WI38 (cell line): ENCODE results near the gene ABRACL.

Source experiments
- H3K4me3 ChIP-seq: 2 replicates; pipeline ENCODE4 v1.5.1; 2011; ENCODE audit warnings: low read depth, mild to moderate bottlenecking, control low read depth, low read length
- CTCF ChIP-seq: IDR thresholded peaks from 2 replicates; pipeline ENCODE4 v1.5.1; 2012; ENCODE audit warnings: low read depth, mild to moderate bottlenecking, control low read depth, low read length

ABRACL gene, protein sequence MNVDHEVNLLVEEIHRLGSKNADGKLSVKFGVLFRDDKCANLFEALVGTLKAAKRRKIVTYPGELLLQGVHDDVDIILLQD

GRCh38 chr6:139028658-139029469, at the start of gene ABRACL:
Gene ABRACL (plus strand): TSS chr6:139028745. CDS start chr6:139034161, 5,416 bp downstream.
- H3K4me3 ChIP-seq: peak within 1 kb of the TSS; percentile 90
- no peak for TF ChIP-seq CTCF

DNA sequence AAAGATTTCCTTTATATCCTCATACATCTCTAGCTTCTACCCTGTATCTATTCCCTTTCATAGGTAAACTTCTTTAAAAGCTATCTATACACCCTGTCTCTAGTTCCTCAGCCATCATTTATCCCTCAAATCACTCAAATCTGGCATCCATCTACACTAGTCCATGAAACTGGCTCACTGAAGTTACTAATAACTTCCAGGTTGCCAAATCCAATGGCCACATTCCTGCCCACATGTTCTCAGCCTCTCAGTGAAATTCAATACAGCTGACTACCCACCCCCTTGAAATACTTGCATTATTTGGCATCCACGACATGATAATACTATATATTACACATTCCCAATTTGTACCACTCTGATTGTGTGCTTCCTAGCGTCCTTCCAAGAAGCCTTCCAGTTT, 49.2 kb upstream of the ABRACL start:
- TF ChIP-seq CTCF: no peak
- no peak overlapping the region for H3K4me3 ChIP-seq

DNA sequence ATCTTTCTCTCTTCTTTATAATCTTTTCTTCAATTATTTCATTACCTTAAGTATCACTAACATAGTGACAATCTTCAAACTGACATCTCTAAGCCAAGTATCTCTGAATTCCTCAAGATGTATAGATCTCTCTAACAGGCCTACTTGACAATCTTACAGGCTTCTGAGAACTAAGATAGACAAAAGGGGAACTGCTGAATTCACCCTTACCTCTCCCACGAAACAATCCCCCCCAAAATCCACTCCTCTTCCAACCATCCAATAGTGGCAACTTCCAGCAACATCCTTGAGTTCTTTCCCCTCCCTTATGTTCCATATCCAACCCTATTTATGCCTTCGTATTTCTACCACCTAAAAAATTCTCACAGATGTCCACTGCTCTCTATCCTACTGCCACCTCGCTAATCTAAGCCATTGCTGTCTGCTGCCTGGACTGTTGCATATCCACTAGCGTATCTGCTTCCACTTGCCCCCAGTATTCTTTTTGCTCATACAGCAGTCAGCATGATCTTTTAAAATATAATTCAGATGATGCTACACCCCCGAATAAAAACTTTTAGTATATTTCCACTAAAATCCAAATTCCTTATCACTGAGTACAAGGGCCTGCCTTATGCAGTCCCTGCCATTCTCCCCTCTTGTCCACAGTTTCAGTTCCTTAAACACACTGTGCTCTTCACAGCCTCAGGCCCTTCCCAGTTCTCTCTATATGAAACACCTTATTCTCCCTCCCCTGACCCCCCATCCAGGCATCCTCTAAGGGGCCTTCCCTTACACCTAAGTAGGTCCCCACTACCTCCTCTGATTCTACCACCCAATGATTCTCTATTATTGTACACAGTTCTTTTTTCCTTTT, 48.5 kb upstream of the ABRACL start:
- no peak for TF ChIP-seq CTCF

DNA sequence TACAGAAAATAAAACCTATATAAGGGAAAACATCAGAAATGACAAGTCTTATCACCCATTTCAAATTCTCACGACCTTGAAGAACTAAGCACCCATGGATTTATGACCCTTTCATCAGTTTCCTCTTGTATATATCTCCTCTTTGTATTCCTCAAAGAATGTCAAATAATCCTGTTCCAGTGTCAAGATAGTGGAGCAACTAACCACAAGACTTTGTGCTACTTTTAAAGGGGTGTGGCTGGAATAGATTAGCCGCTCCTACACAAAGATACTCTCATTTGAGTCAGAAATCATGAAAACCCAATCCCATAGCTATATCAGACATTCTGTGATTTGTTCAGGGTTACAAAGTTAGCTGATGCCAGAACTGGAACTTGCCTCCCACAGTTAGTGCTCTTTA, 47.1 kb upstream of the ABRACL start:
- no peak overlapping the region for H3K4me3 ChIP-seq
- TF ChIP-seq CTCF: no peak

More for the DNA sequence above, 48.5 kb upstream of the ABRACL start:
- H3K4me3 ChIP-seq: no peak overlapping the region

GRCh38 chr6:138986578-138986977, 42.0 kb upstream of the ABRACL start:
- no peak for TF ChIP-seq CTCF

DNA sequence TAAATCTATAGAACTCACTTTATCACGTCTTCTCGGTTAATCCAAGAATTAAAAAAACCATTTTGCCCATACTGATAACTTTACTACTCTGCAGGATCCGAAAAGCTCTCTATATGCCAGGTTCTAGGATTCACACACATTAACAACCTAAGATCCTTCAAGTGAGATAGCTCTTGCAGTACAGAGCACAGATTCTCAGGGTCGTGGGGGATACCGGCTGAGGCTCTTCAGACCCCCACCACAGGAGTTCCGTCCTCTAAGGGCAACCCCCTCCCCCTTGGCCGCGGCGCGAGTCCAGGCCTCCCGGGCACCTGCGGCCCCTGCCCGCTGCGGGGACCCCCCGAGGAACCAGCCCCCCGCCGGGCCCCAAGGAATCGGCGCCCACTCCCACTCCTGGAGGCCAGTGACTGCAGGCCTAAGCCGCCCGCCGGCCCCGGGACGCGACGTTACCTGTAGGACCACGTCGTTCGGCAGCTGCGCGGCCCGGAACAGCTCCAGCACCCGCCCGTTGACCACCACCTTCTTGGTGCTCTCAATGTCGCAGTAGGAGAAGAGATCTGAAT, 41.4 kb upstream of the ABRACL start:
- no peak for TF ChIP-seq CTCF
- peak overlapping the region; percentile 86 for H3K4me3 ChIP-seq

More at GRCh38 chr6:138986578-138986977, 42.0 kb upstream of the ABRACL start:
- peak overlapping the region; percentile 86 for H3K4me3 ChIP-seq
